CD4-positive, alpha-beta T cell treated with Interleukin-12 subunit alpha and Interleukin-12 subunit beta, for 1 hour (primary cell): ENCODE data around the gene PPP2R5C.
A peak's percentile ranks its signal among the peaks of the same experiment; 100 is the strongest.
"Not testable (repeated sequence)": the region's sequence is repeated elsewhere in the genome, so short reads cannot be mapped to it uniquely, and the experiment has no call there.

ENCODE experiments used
- DNase-seq: peaks from one replicate; pipeline ENCODE4 v3.0.0-alpha.2; 2020

PPP2R5C gene

DNA sequence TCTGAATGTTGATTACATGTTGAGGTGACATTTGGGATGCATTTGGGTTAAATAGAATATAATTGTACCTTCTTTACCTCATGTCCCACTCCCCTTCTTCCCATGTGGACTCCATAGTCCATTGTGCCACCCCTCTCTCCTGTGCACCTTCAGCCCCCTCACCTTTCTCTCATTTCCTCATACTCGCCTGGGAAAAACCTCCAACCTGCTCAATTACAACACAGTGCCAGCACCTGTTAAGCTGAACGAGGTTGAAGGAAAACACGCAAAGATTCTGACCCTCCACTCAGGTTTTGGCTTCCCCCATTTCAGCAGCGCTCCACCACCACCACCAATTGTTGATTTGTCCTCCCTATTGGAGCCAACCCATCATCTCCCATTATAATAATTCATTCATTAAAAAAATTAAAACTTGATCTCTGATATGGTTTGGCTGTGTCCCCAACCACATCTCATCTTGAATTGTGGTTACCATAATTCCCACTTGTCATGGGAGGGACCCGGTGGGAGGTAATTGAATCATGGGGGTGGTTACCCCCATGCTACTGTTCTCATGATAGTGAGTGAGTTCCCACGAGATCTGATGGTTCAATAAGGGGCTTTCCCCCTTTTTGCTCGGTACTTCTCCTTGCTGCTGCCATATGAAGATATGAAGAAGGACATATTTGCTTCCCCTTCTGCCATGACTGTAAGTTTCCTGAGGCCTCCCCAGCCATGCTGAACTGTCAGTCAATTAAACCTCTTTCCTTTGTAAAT lies 33.7 kb upstream of the PPP2R5C start:
- no peak for DNase-seq

DNA sequence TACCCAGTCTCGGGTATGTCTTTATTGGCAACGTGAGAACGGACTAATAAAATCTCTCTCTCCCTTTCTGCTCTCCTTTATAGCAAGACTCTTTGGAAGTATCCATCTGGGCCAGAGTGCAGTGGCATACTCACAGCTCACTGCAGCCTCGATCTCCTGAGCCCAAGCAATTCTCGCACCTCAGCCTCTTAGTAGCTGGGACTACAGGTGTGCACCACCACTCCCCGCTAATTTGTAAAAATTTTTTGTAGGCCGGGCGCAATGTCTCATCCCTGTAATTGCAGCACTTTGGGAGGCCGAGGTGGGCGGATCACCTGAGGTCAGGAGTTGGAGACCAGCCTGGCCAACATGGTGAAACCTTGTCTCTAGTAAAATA lies 33.2 kb upstream of the PPP2R5C start:
- no peak for DNase-seq

DNA sequence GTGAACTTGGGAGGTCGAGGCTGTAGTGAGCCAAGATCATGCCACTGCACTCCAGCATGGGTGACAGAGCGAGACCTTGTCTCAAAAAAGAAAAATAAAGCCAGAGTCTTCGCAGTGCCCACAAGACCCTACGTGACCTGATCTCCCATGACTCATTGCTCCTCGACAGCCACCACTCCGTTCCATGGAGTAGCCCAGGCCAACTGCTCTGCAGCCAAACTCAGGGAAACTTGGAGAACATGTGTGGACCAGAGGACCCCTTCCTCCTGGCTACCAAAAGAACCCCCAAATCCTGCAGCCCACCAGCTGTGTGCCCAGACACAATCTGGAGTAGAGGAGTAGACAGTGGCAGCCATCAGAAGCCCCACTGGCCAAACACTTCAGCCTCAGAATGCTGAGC lies 32.1 kb upstream of the PPP2R5C start:
- no peak for DNase-seq

DNA sequence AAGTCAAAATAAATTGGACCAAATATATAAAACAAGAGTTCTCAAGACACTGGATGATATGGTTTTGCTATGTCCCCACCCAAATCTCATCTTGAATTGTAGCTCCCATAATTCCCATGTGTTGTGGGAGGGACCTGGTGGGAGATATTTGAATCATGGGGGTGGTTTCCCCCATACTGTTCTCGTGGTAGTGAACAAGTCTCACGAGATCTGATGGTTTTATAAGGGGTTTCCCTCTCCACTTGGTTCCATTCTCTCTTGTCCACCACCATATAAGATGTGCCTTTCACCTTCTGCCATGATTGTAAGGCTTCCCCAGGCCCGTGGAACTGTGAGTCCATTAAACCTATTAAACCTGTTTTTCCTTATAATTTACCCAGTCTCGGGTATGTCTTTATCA lies 31.4 kb upstream of the PPP2R5C start:
- DNase-seq = not testable (repeated sequence)

DNA sequence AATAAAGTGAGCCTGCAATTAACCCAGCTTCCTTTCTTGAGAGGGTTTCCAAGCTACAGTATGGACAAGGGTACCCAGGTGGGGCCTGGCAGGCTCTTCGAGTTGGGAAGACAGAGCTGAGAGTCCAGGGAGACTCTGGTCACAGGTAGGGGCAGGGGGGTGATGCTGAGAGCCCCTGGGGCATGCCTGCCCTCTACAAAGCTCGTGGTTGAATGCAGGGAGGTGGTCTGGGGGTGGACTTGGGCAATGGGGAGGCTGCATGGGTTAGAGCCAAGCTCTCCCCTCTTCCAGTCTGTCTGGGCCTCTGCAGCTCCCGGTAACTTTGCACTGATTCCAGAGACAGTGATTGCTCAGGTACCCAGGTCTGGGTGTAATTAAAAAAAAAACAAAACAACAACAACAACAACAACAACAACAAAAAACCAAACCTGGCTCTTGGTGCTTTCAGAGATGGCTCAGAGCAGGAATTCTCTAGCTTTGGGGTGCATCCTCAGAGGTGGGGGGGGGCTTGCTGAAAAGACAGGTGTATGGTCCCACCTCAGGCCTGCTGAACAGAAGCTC lies 30.8 kb upstream of the PPP2R5C start:
- DNase-seq = no peak

DNA sequence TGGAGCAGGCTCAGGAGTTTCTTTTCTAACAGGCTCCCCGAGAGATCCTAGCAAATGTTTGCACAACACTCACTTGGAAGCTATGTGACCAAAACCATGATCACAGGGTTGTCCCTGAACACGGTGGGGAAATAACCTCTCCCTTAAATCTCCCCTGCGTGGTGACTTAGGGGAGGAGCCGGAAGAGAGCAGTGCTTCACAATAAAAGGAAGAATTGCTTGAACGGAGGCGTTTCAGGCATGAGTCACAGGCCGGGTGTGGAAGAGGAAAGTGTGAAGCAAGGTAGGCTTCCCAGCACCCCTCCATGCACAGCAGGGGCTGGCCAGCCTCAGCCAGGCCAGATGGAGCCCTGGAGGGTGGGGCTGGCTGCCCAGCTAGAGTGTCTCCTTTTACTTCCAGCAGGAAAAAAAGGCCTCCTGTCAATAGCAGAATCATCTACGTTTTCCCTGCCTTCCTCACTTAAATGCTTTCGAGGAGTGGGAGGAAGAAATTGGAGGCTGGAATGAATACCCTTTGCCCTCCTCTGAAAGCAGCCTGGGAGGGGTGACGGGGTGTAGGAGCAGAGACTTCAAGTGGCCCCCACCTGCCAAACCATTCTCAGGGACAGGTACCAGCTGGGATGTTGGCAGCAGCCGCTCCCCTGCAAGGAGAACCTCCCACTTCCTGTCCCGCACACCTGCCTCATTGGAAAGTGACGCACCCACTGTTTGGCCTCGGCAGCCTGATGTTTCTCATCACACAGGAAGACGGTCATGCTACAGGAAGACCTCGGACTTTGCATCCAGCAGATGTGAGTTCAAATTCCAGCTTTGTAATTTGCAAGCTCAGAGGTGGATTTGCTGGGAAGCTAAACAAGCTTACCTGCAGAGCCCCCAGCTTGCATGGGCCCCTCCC lies 30.1 kb upstream of the PPP2R5C start:
- DNase-seq = peak; percentile 88

DNA sequence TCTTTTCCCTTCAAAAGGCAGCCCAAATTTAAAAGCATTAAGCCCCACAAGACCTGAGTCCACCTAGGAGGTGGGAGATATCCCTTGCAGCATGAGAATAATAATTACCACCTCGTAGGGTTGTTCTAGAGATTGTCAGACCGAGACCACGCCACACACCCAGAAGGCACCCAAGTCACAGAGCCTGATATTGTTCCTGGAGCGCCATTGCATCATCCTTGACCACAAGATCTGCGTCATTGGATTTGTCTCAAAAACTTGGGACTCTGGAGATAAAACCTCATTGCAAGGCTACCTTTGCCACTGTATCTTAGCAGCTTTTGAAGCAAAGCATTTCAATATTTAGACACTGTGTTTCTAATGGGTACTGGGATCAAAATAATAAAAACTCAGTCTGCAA lies 29.4 kb upstream of the PPP2R5C start:
- DNase-seq = no peak

DNA sequence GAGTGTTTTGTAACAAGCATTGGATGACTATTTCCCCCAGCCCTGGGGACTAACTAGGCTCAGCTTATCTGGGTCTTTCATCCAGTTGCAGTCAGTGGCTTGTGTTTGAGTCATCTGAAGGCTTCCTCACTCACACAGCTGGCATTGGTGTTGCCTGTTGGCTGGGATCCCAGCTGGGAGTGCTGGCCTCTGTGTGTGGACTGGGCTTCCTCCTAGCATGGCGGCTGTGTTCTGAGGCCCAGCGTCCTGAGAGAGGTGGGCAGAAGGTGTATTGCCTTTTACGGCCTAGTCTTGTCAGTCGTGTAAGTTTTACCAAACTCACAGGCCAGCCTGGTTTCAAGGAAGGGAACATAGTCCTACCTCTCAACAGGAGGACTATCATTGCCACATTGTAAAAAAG lies 28.3 kb upstream of the PPP2R5C start:
- DNase-seq = no peak

DNA sequence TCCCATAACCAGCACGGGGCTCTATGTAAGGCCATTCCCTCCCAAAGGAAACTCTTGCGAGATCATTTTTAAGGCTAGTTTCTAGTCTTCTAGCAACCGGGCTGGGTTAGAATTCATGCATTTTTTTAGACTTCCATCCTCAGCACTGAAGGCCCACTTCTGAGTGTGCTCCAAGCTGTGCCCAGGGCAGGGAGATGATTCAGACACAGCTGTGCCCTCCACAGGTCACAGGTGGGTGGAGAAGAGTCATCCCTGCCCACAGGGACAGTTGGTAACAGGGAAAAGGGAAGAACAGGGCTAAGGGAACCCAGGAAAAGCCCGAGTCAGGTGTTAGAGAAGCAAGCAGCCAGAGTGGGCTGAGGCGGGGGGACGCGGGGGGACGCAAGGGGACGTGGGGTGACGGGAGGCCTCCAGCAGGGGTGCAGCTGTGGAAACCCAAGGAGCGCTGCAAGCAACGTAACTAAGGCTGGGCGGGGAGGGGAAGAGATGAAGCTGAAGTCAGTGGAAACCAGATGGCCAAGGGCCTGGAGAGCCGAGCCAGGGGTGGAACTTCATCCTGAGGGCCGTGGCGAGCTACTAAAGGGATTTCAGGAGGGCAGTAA lies 27.2 kb upstream of the PPP2R5C start:
- no peak for DNase-seq

DNA sequence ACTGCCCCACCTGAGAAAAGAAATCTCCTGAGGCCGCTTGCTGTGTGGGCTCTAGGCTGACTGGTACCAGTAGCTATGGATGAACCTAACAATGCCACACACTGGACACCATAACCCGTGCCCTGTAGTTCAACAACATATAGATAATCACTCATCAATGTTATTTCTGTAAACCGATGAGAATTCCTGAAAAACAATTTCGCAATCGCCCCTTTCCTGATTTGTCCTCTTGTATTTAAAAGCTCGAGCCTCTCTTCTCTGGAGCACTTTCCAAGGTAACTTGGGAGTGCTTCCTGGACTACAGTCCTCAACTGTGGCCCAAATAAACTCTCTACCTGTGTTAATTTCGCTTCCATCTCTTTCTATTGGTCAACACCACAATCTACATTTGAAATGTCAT lies 26.1 kb upstream of the PPP2R5C start:
- no peak for DNase-seq

DNA sequence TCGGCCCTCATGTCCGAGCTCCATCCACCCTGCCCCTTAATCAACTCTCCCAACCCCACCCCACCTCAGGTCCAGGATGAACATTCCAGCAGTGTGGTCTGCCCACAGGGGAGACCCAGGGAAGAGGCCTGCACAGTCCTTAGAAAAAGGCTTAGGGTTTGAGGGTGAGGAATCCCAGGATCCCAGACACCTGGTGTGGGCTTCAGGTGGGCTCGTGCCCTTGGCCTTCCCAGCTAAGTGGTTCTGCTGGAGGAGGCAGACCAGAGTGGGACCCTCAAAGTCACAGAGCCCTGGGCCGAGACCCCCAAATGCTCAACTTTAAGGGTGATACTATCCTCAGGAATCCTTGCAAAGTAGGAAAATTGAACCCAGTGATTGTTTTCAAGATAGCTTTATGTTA lies 25.4 kb upstream of the PPP2R5C start:
- no peak for DNase-seq

DNA sequence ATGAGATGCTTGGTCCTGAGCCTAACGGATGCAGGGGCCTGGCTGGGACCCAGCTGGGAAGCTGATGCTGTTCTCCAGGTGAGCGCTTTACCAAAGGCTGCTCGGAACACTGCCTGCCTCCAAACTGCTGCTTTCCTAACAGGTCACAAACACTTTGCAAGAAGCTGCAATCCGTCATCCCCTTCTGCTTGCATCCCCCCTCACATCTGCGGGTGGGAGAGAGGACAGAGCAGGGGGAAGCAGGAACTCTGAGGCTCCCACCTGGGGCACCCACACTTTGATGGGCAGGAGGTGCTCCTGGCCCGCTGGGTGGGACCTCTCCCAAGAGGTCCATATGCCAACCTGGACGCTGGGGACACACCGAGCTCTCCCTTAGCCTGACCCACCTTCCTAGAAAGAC lies 24.9 kb upstream of the PPP2R5C start:
- DNase-seq = no peak

DNA sequence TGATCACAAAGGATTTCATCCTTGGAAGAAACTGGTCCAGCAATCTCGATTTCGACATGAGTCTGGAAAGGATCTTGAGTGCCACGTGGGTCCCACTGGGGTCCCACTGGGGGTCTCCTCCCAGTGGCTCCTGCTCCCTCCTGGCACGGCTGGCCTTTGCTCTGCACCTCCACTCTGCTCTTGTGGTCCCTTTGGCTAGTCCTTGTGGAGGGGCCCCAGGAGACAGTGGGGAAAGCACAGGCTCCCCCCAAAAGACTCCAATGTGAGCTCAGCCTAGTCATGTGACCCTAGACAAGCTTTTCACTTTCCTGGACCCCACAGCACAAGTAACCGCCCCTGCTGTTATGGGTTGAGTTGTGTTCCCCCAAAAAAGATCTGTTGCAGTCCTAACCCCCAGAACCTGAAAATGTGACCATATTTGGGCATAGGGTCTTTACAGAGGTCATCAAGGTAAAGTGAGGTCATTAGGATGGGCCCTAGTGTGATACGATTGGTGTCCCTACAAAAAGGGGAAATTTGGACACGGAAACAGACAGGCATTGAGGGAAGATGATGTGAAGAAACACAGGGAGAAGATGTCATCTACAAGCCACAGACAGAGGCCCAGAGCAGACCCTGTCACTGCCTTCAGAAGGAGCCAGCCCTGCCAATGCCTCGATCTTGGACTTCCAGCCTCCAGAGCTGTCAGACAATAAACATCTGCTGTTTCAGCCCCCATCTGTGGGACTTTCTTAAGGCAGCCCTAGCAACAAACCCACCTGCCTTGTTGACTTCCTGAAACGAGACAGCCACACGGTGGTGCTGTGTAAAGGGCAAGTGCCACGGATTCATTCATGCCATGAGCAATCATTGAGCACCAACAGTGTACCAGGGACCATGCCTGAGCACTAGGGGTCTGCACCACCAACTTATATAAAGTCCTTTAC lies 23.8 kb upstream of the PPP2R5C start:
- DNase-seq = peak; percentile 48

DNA sequence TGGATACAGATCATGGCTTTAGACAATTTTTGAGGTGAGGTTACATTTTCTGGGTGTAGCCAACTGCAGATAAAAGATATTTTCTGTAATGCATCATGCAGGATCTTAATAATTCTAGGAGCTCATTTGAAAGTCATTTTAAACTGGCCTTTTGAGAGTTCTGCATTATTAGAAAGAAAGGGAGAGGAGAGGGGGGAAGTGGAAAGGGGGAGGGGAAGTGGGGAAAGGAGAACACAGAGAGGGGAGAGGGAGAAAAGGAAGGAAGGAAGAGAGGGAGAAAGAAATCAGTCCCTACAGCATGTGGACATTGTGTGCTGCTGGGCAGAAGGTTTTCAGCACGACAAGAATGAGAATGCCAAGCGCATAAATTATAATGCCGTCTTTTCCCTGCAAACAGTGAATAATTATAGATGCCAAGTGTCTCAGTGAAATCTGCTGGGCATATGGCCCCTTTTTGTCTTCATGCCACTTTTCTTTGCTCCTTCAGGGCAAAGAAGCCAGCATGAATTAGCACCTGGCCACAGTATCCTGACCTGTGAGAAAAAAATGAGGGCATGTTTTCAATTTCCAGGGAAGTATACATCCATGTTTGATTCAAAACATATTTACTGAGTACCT lies 22.7 kb upstream of the PPP2R5C start:
- no peak for DNase-seq

DNA sequence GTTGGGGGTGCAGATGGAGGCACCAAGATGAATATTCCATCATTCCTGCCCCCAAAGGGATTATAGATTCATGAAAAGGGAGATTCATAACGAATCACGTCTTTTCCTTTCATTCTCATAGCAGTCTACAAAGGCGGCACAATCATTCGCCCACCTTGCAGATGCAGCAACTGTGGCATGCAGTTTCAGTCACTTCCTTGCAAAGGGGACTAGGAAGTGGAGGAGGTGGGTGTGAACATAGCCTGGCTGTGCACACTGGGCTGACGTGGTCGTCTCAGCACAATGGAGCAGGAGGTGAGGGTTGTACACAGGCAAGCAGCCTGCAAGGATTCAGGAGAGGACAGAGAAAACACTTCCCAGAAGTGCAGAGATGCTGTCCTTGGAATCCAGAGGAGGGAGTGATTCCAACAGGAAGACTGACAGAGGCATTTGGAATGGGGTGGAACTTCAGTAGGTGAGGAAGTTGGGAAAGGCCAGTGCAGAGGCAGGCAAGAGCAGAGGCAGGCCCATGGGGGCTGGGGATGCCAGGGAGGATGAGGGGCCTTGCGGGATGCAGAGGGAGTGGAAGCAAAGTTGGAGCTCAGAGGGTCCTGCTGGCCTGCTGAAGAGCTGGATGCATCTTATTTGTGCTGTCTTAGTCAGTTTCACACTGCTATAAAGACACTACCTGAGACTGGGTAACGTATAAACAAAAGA lies 21.9 kb upstream of the PPP2R5C start:
- no peak for DNase-seq

DNA sequence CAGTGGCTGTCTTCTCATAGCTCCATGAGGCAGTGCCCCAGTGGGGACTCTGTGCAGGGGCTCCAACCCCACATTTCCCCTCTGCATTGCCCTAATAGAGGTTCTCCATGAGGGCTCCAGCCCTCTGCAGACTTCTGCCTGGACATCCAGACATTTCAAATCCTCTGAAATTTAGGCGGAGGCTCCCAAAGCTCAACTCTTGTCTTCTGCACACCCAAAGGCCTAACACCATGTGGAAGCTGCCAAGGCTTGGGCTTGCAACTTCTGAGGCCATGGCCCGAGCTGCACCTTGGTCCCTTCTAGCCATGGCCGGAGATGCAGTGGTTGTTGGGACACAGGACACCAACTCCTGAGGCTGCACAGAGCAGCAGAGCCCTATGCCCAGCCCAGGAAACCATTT lies 20.5 kb upstream of the PPP2R5C start:
- no peak for DNase-seq

DNA sequence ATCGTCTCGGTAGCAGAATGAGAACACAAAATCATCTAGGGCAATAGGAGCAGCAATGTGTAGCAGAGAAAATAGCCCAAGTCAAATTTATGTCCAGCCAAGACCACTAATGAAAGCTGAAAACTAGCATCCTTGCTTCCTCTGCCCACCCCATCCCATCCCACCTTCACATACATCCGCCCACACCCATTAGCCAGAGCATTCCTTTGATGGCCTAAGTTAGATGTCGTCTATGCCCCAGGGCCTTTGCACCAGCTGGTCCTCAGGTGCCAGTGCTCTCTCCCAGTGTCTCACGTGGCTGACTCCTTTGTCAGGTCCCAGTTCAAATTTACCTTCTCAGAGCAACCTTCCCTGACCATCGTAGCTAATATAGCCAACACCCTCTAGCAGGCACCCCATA lies 17.8 kb upstream of the PPP2R5C start:
- no peak for DNase-seq

DNA sequence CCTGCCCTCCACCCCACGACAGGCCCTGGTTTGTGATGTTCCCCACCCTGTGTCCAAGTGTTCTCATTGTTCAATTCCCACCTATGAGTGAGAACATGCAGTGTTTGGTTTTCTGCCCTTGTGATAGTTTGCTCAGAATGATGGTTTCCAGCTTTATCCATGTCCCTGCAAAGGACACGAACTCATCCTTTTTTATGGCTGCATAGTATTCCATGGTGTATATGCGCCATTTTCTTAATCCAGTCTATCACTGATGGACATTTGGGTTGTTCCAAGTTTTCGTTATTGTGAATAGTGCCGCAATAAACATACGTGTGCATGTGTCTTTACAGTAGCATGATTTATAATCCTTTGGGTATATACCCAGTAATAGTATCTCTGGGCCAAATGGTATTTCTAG lies 17.1 kb upstream of the PPP2R5C start:
- DNase-seq = not testable (repeated sequence)

DNA sequence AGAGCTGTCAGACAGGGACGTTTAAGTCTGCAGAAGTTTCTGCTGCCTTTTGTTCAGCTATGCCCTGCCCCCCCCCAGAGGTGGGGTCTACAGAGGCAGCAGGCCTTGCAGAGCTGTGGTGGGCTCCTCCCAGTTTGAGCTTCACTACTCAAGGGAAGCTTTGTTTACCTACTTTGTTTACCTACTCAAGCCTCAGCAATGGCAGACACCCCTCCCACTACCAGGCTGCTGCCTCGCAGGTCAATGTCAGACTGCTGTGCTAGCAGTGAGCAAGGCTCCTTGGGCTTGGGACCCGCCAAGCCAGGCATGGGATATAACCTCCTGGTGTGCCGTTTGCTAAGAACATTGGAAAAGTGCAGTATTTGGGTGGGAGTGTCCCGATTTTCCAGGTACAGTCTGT lies 11.8 kb upstream of the PPP2R5C start:
- not testable (repeated sequence) for DNase-seq

DNA sequence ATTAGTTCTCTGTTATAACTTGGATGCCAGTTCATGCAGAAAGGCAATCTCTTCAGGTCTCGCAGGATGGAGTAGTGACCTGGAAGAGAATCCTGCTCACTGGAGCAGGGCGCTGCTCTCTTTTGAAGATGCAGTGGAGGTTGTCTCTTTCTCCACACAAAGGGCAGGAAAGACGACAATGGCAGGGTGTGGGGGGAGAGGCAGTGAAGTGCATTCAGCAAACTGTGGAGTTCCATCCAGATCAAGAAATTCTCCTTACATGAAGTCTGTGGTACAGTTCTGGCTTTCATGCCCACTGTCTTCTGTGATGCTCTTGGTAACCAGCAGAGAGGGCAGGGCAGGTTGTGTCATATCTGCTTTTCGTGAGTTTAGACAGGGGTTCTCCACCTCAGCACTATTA lies 6.6 kb upstream of the PPP2R5C start:
- DNase-seq = no peak

DNA sequence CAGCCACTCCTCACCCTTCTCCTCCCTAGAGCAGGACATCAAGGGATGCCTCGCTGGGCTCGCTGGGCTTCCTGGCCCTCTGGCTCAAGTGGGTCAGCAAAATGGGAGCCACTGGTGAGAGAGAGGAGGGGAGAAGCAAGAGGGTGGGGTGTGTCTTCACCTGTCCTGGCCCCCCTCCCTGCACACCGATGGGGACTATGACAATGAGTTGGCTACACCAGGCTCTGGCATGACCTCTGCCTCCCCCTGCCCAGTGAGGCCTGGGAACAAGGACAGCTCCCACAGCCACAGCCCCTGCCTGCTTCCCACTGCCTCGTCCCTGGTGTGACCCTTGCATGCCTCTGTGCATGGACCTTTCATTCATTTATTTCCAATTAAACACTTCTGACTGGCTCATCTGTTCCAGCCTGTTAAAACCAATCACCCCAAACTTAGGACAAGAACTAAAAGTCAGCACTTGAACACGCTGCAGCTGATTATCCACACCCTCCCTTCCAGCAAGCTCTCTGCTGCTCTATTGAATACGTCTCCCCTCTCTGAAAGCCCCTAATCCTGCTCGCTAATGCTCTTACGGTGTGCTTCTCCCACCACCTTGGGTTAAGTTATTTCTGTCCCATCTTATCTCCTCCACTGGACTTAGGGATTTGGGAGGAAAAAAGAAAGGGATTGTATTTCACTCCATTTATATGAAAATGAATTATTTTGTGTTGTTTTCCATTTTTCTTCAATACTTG lies 5.8 kb upstream of the PPP2R5C start:
- no peak for DNase-seq
